BLaER1 (cell line): Measurements from ENCODE around the gene AK4.

Source experiments
- H3K27ac ChIP-seq: shearing (Covaris generic); formaldehyde crosslinking; 2 replicates; pipeline ENCODE4 v1.8.1; 2022
- H3K27me3 ChIP-seq: shearing (Covaris generic); formaldehyde crosslinking; 2 replicates; pipeline ENCODE4 v1.8.1; 2022
- H3K36me3 ChIP-seq: shearing (Covaris generic); formaldehyde crosslinking; 2 replicates; pipeline ENCODE4 v1.8.1; 2022
- H3K4me1 ChIP-seq: shearing (Covaris generic); formaldehyde crosslinking; 2 replicates; pipeline ENCODE4 v1.8.1; 2022
- H3K4me2 ChIP-seq: shearing (Covaris generic); formaldehyde crosslinking; 2 replicates; pipeline ENCODE4 v1.8.1; 2022
- H3K4me3 ChIP-seq: shearing (Covaris generic); formaldehyde crosslinking; 2 replicates; pipeline ENCODE4 v1.8.1; 2022
- H3K9ac ChIP-seq: shearing (Covaris generic); formaldehyde crosslinking; 2 replicates; pipeline ENCODE4 v1.8.1; 2022
- H3K9me3 ChIP-seq: shearing (Covaris generic); formaldehyde crosslinking; 2 replicates; pipeline ENCODE4 v1.8.1; 2022
- H4K20me1 ChIP-seq: shearing (Covaris generic); formaldehyde crosslinking; 2 replicates; pipeline ENCODE4 v1.8.1; 2022
- Cebpa-rat ChIP-seq: shearing (Covaris generic); IDR thresholded peaks from 2 replicates; pipeline ENCODE4 v1.8.1; 2022

AK4 gene

GRCh38 chr1:65255656-65256050 is 107.7 kb downstream of the AK4 start:
- H3K36me3 ChIP-seq = no peaks in the 10 kb centered on the region
- no peak overlapping the region for H3K9ac ChIP-seq
- no peak overlapping the region for H3K27ac ChIP-seq
- H3K4me2 ChIP-seq = peak overlapping the region; percentile 96
- H3K4me3 ChIP-seq = peak overlapping the region; percentile 74; the same call in 1 of the 2 replicates
- TF ChIP-seq Cebpa-rat = no peak
- H4K20me1 ChIP-seq = no peaks in the 10 kb centered on the region
- H3K27me3 ChIP-seq = peaks cover 11% of the 10 kb centered on the region; the same call in 1 of the 2 replicates
- no peaks in the 10 kb centered on the region for H3K9me3 ChIP-seq
- peaks cover 10% of the 10 kb centered on the region for H3K4me1 ChIP-seq

- Histone ChIP-seq H3K27ac (no peak overlapping the region), H3K36me3 (no peaks in the 10 kb centered on the region), H4K20me1 (no peaks in the 10 kb centered on the region), H3K4me3 (no peak overlapping the region), H3K4me1 (peaks cover 10% of the 10 kb centered on the region), H3K9me3 (no peaks in the 10 kb centered on the region), H3K9ac (no peak overlapping the region), H3K4me2 (no peak overlapping the region), H3K27me3 (peaks cover 11% of the 10 kb centered on the region; the same call in 1 of the 2 replicates)
- TF ChIP-seq Cebpa-rat = no peak
Observed at GRCh38 chr1:65256860-65257708, 109.1 kb downstream of the AK4 start.

DNA sequence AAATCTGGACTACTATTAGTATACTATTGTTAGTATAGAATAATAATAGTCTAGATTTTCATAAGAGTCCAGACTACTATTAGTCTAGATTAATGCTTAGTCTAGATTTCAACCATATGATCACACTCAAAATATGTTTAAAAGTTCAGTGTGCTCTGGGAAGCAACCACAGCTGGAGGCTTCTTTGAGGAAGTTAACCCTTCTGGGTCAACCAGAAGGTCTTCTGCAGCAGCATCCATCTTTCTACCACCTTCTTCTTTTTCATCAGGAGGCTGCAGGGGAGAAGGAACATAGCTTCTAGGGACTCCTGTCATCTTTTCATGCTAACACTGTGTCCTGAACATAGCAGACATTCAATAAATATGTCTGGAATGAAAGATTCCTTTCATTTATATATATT is 110.1 kb downstream of the AK4 start:
- Histone ChIP-seq H3K4me3 (no peak overlapping the region), H3K9me3 (no peaks in the 10 kb centered on the region), H3K36me3 (no peaks in the 10 kb centered on the region), H3K9ac (no peak overlapping the region), H3K4me2 (no peak overlapping the region), H4K20me1 (no peaks in the 10 kb centered on the region), H3K27ac (no peak overlapping the region), H3K4me1 (peaks cover 10% of the 10 kb centered on the region), H3K27me3 (peaks cover 11% of the 10 kb centered on the region; the same call in 1 of the 2 replicates)
- no peak for TF ChIP-seq Cebpa-rat

- no peak overlapping the region for H3K4me2 ChIP-seq
- H3K9me3 ChIP-seq = no peaks in the 10 kb centered on the region
- peaks cover 16% of the 10 kb centered on the region for H3K27me3 ChIP-seq
- H3K27ac ChIP-seq = no peak overlapping the region
- H3K9ac ChIP-seq = no peak overlapping the region
- H4K20me1 ChIP-seq = no peaks in the 10 kb centered on the region
- TF ChIP-seq Cebpa-rat = no peak
- H3K4me1 ChIP-seq = peaks cover 10% of the 10 kb centered on the region
- H3K4me3 ChIP-seq = no peak overlapping the region
- H3K36me3 ChIP-seq = no peaks in the 10 kb centered on the region
Observed at GRCh38 chr1:65259816-65260215, 111.8 kb downstream of the AK4 start.

DNA sequence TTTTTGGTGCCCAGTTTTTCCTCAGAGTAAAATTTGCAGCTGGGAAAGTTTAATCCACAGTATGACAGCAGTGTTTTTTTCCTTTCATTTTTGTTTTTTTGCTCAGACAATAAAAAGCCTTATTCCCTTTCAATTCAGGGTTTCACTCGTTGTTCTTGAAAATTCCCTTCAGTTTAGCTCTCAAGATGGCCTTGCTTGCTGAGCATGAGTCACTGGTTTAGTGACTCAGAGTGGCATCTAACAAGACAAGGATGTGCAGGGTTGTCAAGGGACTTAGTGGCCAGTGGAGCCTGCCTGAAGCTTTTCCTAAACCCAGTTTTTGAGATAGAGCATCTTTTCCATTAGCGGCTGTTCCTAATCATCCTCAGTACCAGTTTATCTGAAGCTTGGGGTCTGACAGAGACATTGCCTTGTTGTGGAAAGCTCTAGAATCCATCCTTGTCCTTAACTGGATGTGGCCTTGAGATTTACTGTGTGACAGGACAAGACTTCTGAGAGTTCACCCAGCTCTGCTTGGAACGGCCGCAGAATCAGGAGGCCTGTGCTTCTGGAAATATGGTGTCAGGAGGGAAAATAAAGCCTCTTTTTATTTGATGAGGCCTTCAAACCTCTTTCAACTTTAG is 113.0 kb downstream of the AK4 start:
- Histone ChIP-seq H3K27ac (no peak overlapping the region), H4K20me1 (no peaks in the 10 kb centered on the region), H3K4me3 (no peak overlapping the region), H3K4me1 (peaks cover 9% of the 10 kb centered on the region), H3K4me2 (no peak overlapping the region), H3K9ac (no peak overlapping the region), H3K9me3 (no peaks in the 10 kb centered on the region), H3K27me3 (peaks cover 21% of the 10 kb centered on the region), H3K36me3 (no peaks in the 10 kb centered on the region)
- no peak for TF ChIP-seq Cebpa-rat

DNA sequence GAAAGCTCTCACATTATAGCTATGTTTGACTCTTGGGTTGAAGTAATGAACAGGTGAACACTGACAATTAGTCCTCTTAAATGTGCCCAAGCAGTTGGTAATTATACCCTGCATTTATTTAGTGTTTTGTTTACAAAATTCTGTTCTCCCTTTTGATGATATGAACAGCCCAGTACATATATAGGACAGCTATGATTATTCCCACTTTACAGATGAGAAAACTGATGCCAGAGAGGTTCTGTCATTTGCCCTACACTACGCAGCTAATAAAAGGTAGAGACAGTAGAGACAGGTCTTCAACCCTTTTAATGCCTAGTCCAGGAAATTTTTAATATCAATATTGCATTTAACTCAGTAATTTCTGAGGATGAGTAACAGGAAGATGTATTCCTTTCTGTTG is 115.3 kb downstream of the AK4 start:
- Histone ChIP-seq H3K4me3 (no peak overlapping the region), H3K36me3 (no peaks in the 10 kb centered on the region), H3K4me2 (no peak overlapping the region), H3K27ac (no peak overlapping the region), H3K9me3 (no peaks in the 10 kb centered on the region), H3K27me3 (peaks cover 26% of the 10 kb centered on the region), H4K20me1 (no peaks in the 10 kb centered on the region), H3K9ac (no peak overlapping the region), H3K4me1 (peaks cover 10% of the 10 kb centered on the region)
- no peak for TF ChIP-seq Cebpa-rat

DNA sequence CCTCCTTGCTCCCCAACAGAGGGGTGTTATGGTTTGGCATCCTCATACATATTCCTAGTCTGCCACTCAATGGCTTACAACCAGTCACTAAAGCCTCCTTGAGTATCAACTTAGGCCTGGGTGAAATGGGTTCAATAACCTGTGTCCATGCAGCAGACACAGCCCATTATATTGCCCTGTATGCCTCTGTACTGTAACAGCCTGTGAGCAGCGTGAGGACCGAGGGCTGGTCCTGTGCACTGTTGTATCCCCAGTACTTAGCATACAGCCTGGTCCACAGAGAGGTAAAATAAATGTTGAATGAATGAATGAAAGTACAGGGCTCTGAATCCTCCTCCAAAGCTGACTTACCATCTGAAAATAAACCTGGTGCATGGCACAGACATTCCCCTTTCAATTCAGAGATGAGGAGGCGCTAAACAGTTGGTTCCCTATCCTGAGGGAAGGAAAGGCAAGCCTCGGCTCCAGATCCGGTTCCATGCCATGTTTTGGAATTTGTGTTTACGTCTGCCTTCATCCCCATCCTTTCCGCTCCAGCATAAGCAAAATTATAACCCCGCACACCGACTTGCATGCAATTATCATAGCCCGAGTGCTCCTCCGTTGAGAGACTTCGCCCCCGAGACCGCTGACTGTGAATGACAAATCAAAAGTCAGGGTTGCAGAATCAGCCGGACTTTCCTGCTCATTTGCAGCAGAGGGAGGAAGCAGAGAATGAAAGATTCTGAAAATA is 116.4 kb downstream of the AK4 start:
- no peak overlapping the region for H3K9ac ChIP-seq
- no peak overlapping the region for H3K4me3 ChIP-seq
- H3K27me3 ChIP-seq = peaks cover 26% of the 10 kb centered on the region
- no peak for TF ChIP-seq Cebpa-rat
- no peak overlapping the region for H3K4me2 ChIP-seq
- no peaks in the 10 kb centered on the region for H4K20me1 ChIP-seq
- no peak overlapping the region for H3K27ac ChIP-seq
- H3K9me3 ChIP-seq = no peaks in the 10 kb centered on the region
- H3K4me1 ChIP-seq = peaks cover 10% of the 10 kb centered on the region
- no peaks in the 10 kb centered on the region for H3K36me3 ChIP-seq

- H3K27ac ChIP-seq = no peak overlapping the region
- H3K4me3 ChIP-seq = peak overlapping the region; percentile 70
Observed at GRCh38 chr1:65265296-65265650, 117.3 kb downstream of the AK4 start.

GRCh38 chr1:65265651-65266351 is 117.8 kb downstream of the AK4 start:
- peak overlapping the region; percentile 53 for H3K9ac ChIP-seq
- no peaks in the 10 kb centered on the region for H3K36me3 ChIP-seq
- peak overlapping the region; percentile 70 for H3K4me3 ChIP-seq
- H4K20me1 ChIP-seq = no peaks in the 10 kb centered on the region
- peaks cover 10% of the 10 kb centered on the region for H3K4me1 ChIP-seq
- H3K27ac ChIP-seq = peak overlapping the region; percentile 58; the same call in 1 of the 2 replicates
- H3K27me3 ChIP-seq = peaks cover 26% of the 10 kb centered on the region
- H3K9me3 ChIP-seq = no peaks in the 10 kb centered on the region
- no peak for TF ChIP-seq Cebpa-rat
- peak overlapping the region; percentile 99 for H3K4me2 ChIP-seq

More at GRCh38 chr1:65265296-65265650, 117.3 kb downstream of the AK4 start:
- Histone ChIP-seq H3K4me2 (peak overlapping the region; percentile 99), H4K20me1 (no peaks in the 10 kb centered on the region), H3K4me1 (peaks cover 10% of the 10 kb centered on the region), H3K36me3 (no peaks in the 10 kb centered on the region), H3K9me3 (no peaks in the 10 kb centered on the region), H3K27me3 (peaks cover 26% of the 10 kb centered on the region), H3K9ac (peak overlapping the region; percentile 53)
- TF ChIP-seq Cebpa-rat = no peak
